HG02852 (cell line): Measurements from ENCODE around the gene TTLL9.

Experiments used
- ATAC-seq: cut with Tn5 transposase; IDR thresholded peaks from one replicate; pipeline ENCODE4 v1.9.1; 2021; ENCODE audit warnings: mild to moderate bottlenecking, moderate library complexity; ENCODE audit not compliant: unreplicated experiment

Gene TTLL9

DNA sequence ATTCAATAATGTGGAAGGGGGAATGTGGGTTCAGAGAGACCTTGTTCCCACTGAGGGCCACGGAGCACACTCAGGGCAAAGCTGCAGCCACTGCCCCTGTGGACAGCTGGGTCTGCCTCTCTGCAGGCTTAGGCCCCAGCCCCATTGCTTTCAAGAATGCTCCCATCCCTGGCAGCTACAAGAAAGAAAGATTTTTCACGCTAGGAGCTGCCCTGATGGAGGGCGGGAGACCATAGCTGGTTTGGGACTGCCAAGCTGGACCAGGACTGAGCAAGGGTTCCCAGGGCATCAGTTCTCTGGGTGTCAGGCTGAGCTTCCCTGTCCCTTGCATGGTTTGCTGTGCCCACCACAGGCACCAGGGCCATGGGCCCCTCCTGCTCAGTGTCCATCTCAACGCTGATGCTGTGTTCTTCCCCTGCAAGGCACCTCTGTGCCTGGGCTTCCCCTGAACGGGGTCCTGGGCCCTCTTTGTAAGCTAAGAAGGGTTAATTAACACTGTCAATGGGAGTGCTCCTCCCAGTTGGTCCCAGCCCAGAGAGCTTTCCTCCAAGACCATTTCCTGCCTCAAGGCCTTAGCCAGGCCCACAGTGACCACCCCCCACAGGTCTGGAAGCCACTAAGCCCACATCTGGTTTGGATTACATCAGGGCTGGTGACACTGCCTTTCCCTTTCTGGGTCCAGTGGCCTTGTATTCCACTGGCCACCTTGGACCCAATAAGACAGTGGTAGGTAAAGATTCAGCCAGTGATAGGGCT, 33.4 kb upstream of the TTLL9 start:
- ATAC-seq: no peak

GRCh38 chr20:31837896-31838397, 32.5 kb upstream of the TTLL9 start:
- ATAC-seq: no peak

DNA sequence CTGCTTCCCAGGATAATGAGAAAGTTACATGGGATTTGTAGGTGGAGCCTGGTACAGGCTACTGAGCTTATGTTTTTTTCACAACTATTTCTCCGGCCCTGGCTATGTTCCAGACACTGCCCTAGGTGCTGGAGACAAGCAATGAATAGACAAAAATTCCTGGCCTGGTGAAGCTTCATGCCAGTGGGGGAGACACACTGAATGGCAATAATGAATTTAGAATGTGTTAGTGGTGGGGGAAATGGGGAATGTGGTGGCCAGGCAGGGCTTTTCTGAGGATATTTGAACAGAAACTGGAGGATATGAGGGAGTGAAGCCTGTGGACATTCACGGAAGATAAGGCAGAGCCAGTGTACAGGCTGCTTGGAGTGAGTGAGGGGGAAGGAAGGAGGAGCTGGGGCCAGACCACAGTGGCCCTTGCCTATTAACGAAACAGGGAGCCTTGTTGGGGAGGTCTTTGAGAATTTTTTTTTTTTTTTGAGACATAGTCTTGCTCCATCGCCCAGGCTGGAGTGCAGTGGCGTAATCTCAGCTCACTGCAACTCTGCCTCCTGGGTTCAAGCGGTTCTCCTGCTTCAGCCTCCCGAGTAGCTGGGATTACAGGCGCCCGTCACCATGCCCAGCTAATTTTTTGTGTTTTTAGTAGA, 31.7 kb upstream of the TTLL9 start:
- no peak for ATAC-seq

DNA sequence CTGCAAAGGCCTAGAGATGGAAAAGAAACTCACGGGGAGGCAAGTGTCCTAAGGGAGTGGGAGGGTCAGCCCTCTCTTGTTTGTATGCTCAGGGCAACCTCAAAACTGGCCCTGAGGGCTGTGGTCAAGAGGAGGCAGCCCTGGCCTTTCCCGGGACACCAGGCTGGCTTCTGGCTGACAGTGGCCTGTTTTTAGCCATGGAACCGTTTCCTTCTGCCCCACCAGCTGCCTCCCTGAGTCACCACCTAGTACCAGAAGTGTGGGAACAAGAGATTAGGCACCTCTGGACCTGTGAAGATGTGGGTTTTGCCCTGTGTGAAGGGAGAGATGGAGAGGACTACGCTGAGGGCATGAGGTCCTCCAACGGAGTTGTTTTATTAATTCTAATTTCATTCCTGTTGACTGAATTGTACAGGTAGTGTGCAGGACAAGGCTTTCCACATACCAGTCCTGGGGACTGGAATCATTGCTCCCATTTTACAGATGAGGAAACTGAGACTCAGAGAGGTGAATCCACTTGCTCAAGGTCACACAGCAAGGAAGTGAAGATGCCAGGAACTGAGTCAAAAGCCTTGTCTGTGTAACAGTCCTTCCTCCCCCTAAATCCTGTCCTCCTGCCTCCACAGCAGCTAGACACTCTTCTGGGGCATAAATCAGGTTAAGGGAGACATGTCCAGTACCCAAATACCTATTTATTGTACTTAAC, 30.5 kb upstream of the TTLL9 start:
- ATAC-seq: no peak

GRCh38 chr20:31840906-31841816, 29.3 kb upstream of the TTLL9 start:
- no peak for ATAC-seq

GRCh38 chr20:31841928-31842327, 28.5 kb upstream of the TTLL9 start:
- no peak for ATAC-seq

GRCh38 chr20:31842471-31843157, 27.8 kb upstream of the TTLL9 start:
- ATAC-seq: no peak

- ATAC-seq: no peak
These were observed 27.1 kb upstream of the TTLL9 start for GRCh38 chr20:31843288-31843687.

DNA sequence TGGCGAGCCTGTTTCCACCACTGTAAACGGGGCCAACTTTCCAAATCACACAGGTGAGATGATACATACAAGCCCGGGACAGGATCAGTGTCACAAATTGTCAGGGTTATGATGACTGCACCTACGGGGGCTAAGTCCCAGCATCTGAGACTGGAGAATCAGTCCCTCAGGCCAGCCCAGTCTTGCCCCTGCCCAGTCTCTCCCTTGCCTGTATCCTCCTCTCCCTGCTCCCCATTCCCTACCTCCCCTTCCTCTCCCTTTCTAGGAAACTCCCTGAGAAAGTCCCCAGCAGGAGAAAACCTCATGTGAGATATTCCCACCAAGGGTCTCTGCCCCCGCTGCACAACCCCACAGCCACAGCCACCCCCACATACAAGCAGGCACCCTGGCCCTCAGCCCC, 26.6 kb upstream of the TTLL9 start:
- no peak for ATAC-seq

DNA sequence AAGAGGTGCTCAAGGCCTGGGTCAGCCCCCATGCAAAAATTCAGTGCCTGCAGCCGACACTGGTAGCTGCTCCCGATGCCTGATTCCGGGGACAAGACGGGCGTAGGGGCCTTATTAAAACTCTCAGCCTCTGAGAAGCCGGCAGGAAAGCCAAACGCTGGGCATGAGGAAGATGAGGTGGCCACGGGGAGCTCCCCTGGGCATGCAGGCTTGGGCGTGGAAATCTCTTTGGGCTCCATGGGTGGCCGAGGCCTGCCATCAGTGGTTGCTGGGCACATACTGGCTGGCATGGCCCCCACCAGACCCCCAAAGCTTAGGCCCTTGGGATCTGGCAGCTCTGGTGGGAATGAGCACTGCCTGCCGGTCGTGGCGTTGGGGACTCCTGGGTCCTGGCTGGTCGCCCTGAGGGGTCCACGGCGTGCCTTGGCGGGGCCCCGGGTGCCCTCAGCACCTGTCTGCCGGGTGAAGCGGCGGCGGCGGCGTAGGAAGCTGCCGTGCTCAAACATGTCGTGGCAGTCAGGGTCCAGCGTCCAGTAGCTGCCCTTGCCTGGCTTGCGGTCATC, 25.6 kb upstream of the TTLL9 start:
- ATAC-seq: no peak

- ATAC-seq: no peak
These were observed 25.1 kb upstream of the TTLL9 start, which contains the start of gene FOXS1 for GRCh38 chr20:31845300-31845863. TSS of gene FOXS1 (minus strand) at chr20:31845604. CDS start at chr20:31845542, 62 bp downstream.

GRCh38 chr20:31846793-31847138, 23.7 kb upstream of the TTLL9 start:
- no peak for ATAC-seq

DNA sequence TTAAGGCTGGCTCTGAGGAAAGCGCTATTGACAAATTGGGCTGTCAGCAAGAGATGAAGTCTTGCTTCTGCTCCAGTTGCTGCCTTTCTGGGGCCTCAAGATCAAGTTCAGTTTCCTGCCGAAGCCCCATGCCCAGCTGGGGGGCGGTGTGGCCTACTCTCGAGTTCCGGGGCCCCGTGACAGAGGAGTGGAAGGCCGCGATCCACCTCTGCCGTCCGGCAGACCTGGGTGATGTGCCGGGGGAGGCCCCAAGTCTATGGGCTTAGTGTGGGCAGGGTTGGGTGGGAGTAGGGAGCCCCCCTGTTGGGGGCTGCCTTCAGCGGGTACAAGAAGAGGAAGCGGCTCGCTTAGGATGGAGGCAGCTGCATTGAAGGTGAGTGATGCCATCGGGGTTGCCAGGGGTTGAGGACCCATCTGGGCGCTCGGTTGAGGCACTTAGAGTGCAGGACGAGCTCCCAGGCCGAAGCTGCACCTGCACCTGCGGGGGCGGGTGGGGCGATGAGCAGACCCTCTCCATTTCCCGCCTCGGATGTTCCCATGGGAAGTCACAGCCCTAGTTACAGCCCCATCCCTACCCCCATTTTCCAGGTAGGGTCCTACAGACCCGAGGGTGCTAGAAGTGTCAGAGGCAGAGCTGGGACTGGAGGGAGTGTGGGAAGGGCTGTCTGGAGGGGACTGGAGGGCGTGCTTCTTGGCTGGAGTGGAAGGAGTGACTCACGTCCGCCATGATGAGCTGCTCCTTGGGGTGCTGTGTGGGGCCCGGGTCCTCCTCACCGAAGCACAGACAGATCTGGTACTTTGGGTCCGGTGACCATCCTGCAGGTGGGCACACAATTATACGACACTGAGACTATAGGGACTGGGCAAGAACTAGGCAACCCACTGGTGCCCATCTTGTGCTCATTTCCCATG, 22.1 kb upstream of the TTLL9 start:
- no peak for ATAC-seq

GRCh38 chr20:31849306-31849930, 21.0 kb upstream of the TTLL9 start:
- no peak for ATAC-seq

DNA sequence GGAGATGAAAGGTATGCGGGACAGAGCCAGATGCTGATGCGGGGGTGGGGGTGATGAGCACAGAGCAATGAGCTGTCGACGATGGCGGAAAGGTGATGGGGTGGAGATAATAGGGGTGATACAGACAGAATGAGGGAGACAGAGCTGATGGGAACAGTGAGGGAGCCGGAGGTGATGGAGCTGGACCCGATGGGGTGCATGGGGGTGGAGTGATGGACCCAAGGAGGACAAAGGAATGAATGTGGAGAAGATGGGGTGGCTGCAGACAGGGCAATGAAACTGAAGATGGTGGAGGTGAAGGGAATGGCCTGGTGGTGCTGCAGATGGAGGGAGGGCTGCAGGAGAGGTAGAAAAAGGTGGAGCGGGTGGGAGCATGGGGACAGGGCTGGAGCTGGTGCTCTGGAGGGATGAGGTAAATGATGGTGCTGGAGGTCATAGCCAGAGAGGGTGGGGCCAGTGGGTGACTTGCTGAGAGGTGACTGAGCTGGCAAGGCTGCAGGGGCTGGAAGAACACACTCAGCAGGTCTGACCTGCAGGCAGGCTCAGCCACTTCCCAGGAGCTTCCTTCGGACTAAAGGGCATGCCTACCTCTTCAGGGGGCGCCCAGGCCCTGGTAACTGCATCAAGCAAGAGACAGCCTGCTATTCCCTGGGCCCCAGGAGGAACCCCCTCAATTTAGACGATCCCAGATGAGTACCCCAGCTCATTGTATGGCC, 19.0 kb upstream of the TTLL9 start:
- no peak for ATAC-seq

DNA sequence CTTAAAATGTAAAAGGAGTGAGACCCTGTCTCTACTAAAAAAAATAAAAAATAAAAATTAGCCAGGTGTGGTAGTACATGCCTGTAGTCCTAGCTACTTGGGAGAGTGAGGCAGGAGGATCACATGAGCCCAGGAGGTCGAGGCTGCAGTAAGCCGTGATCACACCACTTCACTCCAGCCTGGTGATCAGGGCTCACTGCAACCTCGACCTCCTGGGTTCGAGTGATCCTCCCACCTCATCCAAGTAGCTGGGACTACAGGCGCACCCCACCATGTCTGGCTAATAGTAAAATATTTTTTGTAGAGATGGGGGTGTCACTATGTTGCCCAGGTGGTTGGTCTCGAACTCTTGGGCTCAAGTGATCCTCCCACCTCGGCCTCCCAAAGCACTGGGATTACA, 17.0 kb upstream of the TTLL9 start:
- ATAC-seq: no peak

DNA sequence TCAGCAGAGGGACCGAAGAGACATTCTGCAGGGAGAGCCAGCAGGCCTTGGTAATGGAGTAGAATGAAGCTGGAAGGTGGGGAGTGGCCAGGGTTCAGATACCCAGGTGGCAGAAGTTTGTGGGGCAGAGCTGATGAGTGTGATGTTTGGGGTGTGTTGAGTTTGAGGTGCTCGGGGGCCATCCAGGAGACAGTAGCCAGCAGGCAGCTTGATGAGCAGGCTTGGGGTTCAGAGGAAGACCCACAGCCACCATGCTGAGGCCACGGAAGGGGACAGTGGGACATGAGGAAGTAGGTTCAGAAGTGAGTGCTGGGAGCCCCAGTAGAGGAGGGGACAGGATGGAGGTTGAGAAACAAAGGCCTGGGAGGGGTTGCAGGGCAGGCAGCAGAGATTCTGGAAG, 13.9 kb upstream of the TTLL9 start:
- ATAC-seq: no peak
